GM23338 (cell line): ENCODE data around the gene CEP20. TPM values are rescaled to one million over a fixed set of nuclear protein-coding genes. Genes with fewer than 3 reads are reported as not detected.

Source experiments
- ATAC-seq: fragments of 200-7000 bp; cut with Tn5 transposase; 3 replicates; pipeline ENCODE4 v1.9.1; 2020
- DNase-seq: peaks from one replicate; pipeline ENCODE4 v3.0.0-alpha.2; 2015; ENCODE audit warnings: low spot score
- H2AFZ ChIP-seq: fragments of 200-600 bp; sonication (generic); 2 replicates; pipeline ENCODE4 v1.8.0; 2016; ENCODE audit warnings: antibody characterized with exemption, mild to moderate bottlenecking, moderate library complexity
- H3F3A ChIP-seq: fragments of 200-600 bp; sonication (generic); replicated peaks from 2 replicates; pipeline ENCODE4 v1.8.0; 2017; ENCODE audit warnings: antibody characterized with exemption, mixed run types, low read depth
- H3K27ac ChIP-seq: fragments of 200-600 bp; sonication (generic); 2 replicates; pipeline ENCODE4 v1.6.1; 2016; ENCODE audit warnings: low read depth
- H3K27me3 ChIP-seq: fragments of 200-600 bp; sonication (generic); 2 replicates; pipeline ENCODE4 v1.8.0; 2016; ENCODE audit warnings: mild to moderate bottlenecking, mixed run types, moderate library complexity; ENCODE audit not compliant: insufficient read depth
- H3K36me3 ChIP-seq: fragments of 200-600 bp; sonication (generic); 2 replicates; pipeline ENCODE4 v1.8.0; 2016; ENCODE audit warnings: mild to moderate bottlenecking; ENCODE audit not compliant: insufficient read depth
- H3K4me1 ChIP-seq: fragments of 200-600 bp; sonication (generic); 2 replicates; pipeline ENCODE4 v1.8.0; 2016; ENCODE audit warnings: mild to moderate bottlenecking, moderate library complexity; ENCODE audit not compliant: insufficient read depth
- H3K4me2 ChIP-seq: fragments of 200-600 bp; sonication (generic); 2 replicates; pipeline ENCODE4 v1.7.1; 2017; ENCODE audit warnings: mixed run types
- H3K4me3 ChIP-seq: fragments of 200-600 bp; sonication (generic); 2 replicates; pipeline ENCODE4 v1.6.1; 2016; ENCODE audit warnings: mixed run types
- H3K79me2 ChIP-seq: fragments of 200-600 bp; sonication (generic); replicated peaks from 2 replicates; pipeline ENCODE4 v1.8.0; 2017; ENCODE audit warnings: mild to moderate bottlenecking; ENCODE audit not compliant: insufficient read depth
- H3K9me2 ChIP-seq: fragments of 200-600 bp; sonication (generic); 2 replicates; pipeline ENCODE4 v1.8.0; 2017; ENCODE audit not compliant: insufficient read depth
- H4K20me1 ChIP-seq: fragments of 200-600 bp; sonication (generic); replicated peaks from 2 replicates; pipeline ENCODE4 v1.8.0; 2017; ENCODE audit warnings: mild to moderate bottlenecking; ENCODE audit not compliant: insufficient read depth
- H3K27ac Mint-ChIP-seq: 2 replicates; pipeline ENCODE4 v1.8.0; 2020; ENCODE audit warnings: inconsistent platforms, mild to moderate bottlenecking, moderate library complexity, mixed read lengths
- H3K27me3 Mint-ChIP-seq: 3 replicates; pipeline ENCODE4 v1.8.0; 2022; ENCODE audit warnings: low read depth, mild to moderate bottlenecking, moderate library complexity, mixed read lengths, inconsistent platforms; ENCODE audit not compliant: insufficient read depth, poor library complexity
- H3K36me3 Mint-ChIP-seq: 3 replicates; pipeline ENCODE4 v1.8.0; 2021; ENCODE audit warnings: low read depth, mild to moderate bottlenecking, inconsistent platforms, moderate library complexity, mixed read lengths
- H3K4me1 Mint-ChIP-seq: 3 replicates; pipeline ENCODE4 v1.8.0; 2020; ENCODE audit warnings: mild to moderate bottlenecking, inconsistent platforms, mixed read lengths
- H3K4me3 Mint-ChIP-seq: 3 replicates; pipeline ENCODE4 v1.8.0; 2021; ENCODE audit warnings: moderate library complexity, mild to moderate bottlenecking, inconsistent platforms, mixed read lengths
- H3K9me3 Mint-ChIP-seq: 3 replicates; pipeline ENCODE4 v1.8.0; 2020; ENCODE audit warnings: moderate library complexity, mild to moderate bottlenecking, inconsistent platforms, mixed read lengths
- CREB1 ChIP-seq: fragments of 250-450 bp; sonication (Bioruptor Pico); IDR thresholded peaks from 2 replicates; pipeline ENCODE4 v1.5.0; 2020; ENCODE audit warnings: low read depth, mild to moderate bottlenecking, moderate library complexity
- EZH2 ChIP-seq: fragments of 200-600 bp; sonication (generic); IDR thresholded peaks from one replicate; pipeline ENCODE4 v1.8.0; 2017; ENCODE audit warnings: antibody characterized with exemption, mild to moderate bottlenecking, low read depth; ENCODE audit not compliant: unreplicated experiment
- EZH2phosphoT487 ChIP-seq: fragments of 200-600 bp; sonication (generic); IDR thresholded peaks from one replicate; pipeline ENCODE4 v1.8.1; 2018; ENCODE audit warnings: antibody characterized with exemption; ENCODE audit not compliant: unreplicated experiment
- JUNB ChIP-seq: IDR thresholded peaks from one replicate; pipeline ENCODE4 v1.6.1; 2016; ENCODE audit warnings: antibody characterized with exemption; ENCODE audit not compliant: unreplicated experiment
- NANOG ChIP-seq: IDR thresholded peaks from 2 replicates; pipeline ENCODE4 v1.6.1; 2016; ENCODE audit warnings: antibody characterized with exemption, borderline replicate concordance
- POLR2AphosphoS5 ChIP-seq: IDR thresholded peaks from 2 replicates; pipeline ENCODE4 v1.6.1; 2016; ENCODE audit warnings: antibody characterized with exemption, low read depth
- STAT1 ChIP-seq: IDR thresholded peaks from one replicate; pipeline ENCODE4 v1.6.1; 2016; ENCODE audit warnings: antibody characterized with exemption; ENCODE audit not compliant: unreplicated experiment
- ZNF114 ChIP-seq: fragments of 250-450 bp; sonication (Bioruptor Pico); IDR thresholded peaks from 2 replicates; pipeline ENCODE4 v1.5.0; 2020; ENCODE audit warnings: mild to moderate bottlenecking, moderate library complexity
- ZNF331 ChIP-seq: fragments of 250-450 bp; sonication (Bioruptor Pico); IDR thresholded peaks from 2 replicates; pipeline ENCODE4 v1.5.0; 2020; ENCODE audit warnings: low read depth, mild to moderate bottlenecking, moderate library complexity
- polyA plus RNA-seq: library from polyadenylated mRNA; unstranded; fragments of >200 nt; fragmentation: Nextera tagmentation; extraction: Ambion mirVana; gene quantifications from 2 replicates; pipeline ENCODE4 v1.2.1, GENCODE V29; 2016
- total RNA-seq: library from RNA; depleted of rRNA; stranded (reverse); fragments of >200 nt; shearing (Covaris generic); gene quantifications from 2 replicates; pipeline ENCODE4 v1.2.3, GENCODE V29; 2014
- TF ChIP-seq, protein P1 (sequence below): IDR thresholded peaks from 2 replicates; pipeline ENCODE4 v1.6.1; 2016; ENCODE audit warnings: antibody characterized with exemption
- TF ChIP-seq, protein P2 (sequence below): fragments of 250-450 bp; sonication (Bioruptor Pico); IDR thresholded peaks from 2 replicates; pipeline ENCODE4 v1.5.0; 2020; ENCODE audit warnings: mild to moderate bottlenecking, moderate library complexity
- TF ChIP-seq, protein P3 (sequence below), 2 experiments: fragments of 200-600 bp in 1 of 2; sonication (generic) in 1 of 2; conservative IDR thresholded peaks; 2 replicates each; pipeline versions ENCODE4 v1.5.1 to v1.6.1; 2016 to 2017; ENCODE audit warnings: antibody characterized with exemption in 2 of 2, low read depth in 2 of 2, mild to moderate bottlenecking in 2 of 2, moderate library complexity in 1 of 2
- TF ChIP-seq, protein P4 (sequence below): IDR thresholded peaks from one replicate; pipeline ENCODE4 v1.6.1; 2018; ENCODE audit warnings: antibody characterized with exemption; ENCODE audit not compliant: unreplicated experiment

Gene CEP20
- total and polyA plus RNA-seq, 2 experiments from 2014 or later, result 60.2 to 70.9 TPM

DNA sequence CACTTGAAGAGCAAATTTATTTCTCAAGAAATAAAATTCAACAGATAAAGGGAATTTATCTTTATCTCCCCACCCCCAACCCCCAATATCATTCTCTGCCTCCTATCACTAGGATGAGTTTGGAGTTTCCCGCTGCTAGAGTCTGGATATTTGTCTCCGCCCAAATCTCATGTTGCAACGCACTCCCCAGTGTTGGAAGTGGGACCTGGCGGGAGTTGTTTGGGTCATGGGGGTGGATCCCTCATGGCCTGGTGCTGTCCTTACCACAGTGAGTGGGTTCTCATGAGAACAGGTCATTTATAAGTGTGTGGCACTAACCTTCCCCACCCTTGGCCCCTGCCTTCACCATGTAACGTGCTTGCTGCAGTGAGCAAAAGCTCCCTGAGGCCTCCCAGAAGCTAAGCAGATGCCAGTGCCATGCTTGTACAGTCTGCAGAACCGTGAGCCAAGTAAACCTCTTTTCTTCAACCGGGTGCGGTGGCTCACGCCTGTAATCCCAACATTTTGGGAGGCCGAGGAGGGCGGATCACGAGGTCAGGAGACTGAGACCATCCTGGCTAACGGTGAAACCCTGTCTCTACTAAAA is 6.5 kb downstream of the CEP20 start:
- Mint-ChIP-seq H3K4me3 (no peak overlapping the region), H3K36me3 (peaks cover 53% of the 10 kb centered on the region), H3K4me1 (peaks cover 3% of the 10 kb centered on the region; the same call in 2 of the 3 replicates), H3K27ac (no peak overlapping the region; the same call in 1 of the 2 replicates), H3K9me3 (no peaks in the 10 kb centered on the region), H3K27me3 (no peaks in the 10 kb centered on the region)
- TF ChIP-seq NANOG, result no peak
- TF ChIP-seq EZH2phosphoT487, result no peak
- TF ChIP-seq, protein P1, sequence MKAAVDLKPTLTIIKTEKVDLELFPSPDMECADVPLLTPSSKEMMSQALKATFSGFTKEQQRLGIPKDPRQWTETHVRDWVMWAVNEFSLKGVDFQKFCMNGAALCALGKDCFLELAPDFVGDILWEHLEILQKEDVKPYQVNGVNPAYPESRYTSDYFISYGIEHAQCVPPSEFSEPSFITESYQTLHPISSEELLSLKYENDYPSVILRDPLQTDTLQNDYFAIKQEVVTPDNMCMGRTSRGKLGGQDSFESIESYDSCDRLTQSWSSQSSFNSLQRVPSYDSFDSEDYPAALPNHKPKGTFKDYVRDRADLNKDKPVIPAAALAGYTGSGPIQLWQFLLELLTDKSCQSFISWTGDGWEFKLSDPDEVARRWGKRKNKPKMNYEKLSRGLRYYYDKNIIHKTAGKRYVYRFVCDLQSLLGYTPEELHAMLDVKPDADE, result no peak
- TF ChIP-seq STAT1, result no peak
- TF ChIP-seq, protein P2, sequence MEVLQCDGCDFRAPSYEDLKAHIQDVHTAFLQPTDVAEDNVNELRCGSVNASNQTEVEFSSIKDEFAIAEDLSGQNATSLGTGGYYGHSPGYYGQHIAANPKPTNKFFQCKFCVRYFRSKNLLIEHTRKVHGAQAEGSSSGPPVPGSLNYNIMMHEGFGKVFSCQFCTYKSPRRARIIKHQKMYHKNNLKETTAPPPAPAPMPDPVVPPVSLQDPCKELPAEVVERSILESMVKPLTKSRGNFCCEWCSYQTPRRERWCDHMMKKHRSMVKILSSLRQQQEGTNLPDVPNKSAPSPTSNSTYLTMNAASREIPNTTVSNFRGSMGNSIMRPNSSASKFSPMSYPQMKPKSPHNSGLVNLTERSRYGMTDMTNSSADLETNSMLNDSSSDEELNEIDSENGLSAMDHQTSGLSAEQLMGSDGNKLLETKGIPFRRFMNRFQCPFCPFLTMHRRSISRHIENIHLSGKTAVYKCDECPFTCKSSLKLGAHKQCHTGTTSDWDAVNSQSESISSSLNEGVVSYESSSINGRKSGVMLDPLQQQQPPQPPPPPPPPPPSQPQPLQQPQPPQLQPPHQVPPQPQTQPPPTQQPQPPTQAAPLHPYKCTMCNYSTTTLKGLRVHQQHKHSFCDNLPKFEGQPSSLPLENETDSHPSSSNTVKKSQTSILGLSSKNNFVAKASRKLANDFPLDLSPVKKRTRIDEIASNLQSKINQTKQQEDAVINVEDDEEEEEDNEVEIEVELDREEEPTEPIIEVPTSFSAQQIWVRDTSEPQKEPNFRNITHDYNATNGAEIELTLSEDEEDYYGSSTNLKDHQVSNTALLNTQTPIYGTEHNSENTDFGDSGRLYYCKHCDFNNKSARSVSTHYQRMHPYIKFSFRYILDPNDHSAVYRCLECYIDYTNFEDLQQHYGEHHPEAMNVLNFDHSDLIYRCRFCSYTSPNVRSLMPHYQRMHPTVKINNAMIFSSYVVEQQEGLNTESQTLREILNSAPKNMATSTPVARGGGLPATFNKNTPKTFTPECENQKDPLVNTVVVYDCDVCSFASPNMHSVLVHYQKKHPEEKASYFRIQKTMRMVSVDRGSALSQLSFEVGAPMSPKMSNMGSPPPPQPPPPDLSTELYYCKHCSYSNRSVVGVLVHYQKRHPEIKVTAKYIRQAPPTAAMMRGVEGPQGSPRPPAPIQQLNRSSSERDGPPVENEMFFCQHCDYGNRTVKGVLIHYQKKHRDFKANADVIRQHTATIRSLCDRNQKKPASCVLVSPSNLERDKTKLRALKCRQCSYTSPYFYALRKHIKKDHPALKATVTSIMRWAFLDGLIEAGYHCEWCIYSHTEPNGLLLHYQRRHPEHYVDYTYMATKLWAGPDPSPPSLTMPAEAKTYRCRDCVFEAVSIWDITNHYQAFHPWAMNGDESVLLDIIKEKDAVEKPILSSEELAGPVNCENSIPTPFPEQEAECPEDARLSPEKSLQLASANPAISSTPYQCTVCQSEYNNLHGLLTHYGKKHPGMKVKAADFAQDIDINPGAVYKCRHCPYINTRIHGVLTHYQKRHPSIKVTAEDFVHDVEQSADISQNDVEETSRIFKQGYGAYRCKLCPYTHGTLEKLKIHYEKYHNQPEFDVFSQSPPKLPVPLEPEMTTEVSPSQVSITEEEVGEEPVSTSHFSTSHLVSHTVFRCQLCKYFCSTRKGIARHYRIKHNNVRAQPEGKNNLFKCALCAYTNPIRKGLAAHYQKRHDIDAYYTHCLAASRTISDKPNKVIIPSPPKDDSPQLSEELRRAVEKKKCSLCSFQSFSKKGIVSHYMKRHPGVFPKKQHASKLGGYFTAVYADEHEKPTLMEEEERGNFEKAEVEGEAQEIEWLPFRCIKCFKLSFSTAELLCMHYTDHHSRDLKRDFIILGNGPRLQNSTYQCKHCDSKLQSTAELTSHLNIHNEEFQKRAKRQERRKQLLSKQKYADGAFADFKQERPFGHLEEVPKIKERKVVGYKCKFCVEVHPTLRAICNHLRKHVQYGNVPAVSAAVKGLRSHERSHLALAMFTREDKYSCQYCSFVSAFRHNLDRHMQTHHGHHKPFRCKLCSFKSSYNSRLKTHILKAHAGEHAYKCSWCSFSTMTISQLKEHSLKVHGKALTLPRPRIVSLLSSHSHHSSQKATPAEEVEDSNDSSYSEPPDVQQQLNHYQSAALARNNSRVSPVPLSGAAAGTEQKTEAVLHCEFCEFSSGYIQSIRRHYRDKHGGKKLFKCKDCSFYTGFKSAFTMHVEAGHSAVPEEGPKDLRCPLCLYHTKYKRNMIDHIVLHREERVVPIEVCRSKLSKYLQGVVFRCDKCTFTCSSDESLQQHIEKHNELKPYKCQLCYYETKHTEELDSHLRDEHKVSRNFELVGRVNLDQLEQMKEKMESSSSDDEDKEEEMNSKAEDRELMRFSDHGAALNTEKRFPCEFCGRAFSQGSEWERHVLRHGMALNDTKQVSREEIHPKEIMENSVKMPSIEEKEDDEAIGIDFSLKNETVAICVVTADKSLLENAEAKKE (CRISPR knock-in tag), result no peak
- TF ChIP-seq, protein P3, sequence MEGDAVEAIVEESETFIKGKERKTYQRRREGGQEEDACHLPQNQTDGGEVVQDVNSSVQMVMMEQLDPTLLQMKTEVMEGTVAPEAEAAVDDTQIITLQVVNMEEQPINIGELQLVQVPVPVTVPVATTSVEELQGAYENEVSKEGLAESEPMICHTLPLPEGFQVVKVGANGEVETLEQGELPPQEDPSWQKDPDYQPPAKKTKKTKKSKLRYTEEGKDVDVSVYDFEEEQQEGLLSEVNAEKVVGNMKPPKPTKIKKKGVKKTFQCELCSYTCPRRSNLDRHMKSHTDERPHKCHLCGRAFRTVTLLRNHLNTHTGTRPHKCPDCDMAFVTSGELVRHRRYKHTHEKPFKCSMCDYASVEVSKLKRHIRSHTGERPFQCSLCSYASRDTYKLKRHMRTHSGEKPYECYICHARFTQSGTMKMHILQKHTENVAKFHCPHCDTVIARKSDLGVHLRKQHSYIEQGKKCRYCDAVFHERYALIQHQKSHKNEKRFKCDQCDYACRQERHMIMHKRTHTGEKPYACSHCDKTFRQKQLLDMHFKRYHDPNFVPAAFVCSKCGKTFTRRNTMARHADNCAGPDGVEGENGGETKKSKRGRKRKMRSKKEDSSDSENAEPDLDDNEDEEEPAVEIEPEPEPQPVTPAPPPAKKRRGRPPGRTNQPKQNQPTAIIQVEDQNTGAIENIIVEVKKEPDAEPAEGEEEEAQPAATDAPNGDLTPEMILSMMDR (conservative IDR thresholded peaks at IDR 0.05; ENCODE audit: low read depth in 2 of 2), result no peak
- TF ChIP-seq EZH2, result no peak
- TF ChIP-seq, protein P4, sequence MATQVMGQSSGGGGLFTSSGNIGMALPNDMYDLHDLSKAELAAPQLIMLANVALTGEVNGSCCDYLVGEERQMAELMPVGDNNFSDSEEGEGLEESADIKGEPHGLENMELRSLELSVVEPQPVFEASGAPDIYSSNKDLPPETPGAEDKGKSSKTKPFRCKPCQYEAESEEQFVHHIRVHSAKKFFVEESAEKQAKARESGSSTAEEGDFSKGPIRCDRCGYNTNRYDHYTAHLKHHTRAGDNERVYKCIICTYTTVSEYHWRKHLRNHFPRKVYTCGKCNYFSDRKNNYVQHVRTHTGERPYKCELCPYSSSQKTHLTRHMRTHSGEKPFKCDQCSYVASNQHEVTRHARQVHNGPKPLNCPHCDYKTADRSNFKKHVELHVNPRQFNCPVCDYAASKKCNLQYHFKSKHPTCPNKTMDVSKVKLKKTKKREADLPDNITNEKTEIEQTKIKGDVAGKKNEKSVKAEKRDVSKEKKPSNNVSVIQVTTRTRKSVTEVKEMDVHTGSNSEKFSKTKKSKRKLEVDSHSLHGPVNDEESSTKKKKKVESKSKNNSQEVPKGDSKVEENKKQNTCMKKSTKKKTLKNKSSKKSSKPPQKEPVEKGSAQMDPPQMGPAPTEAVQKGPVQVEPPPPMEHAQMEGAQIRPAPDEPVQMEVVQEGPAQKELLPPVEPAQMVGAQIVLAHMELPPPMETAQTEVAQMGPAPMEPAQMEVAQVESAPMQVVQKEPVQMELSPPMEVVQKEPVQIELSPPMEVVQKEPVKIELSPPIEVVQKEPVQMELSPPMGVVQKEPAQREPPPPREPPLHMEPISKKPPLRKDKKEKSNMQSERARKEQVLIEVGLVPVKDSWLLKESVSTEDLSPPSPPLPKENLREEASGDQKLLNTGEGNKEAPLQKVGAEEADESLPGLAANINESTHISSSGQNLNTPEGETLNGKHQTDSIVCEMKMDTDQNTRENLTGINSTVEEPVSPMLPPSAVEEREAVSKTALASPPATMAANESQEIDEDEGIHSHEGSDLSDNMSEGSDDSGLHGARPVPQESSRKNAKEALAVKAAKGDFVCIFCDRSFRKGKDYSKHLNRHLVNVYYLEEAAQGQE, result no peak
- TF ChIP-seq ZNF331 (CRISPR knock-in tag), result no peak
- no peak for TF ChIP-seq POLR2AphosphoS5
- TF ChIP-seq JUNB, result no peak
- no peak for TF ChIP-seq CREB1 (CRISPR knock-in tag)
- TF ChIP-seq ZNF114, result no peak
- Histone ChIP-seq H3K27ac (no peak overlapping the region), H4K20me1 (peaks cover 3% of the 10 kb centered on the region; the same call in 1 of the 2 replicates), H3K4me3 (no peak overlapping the region), H3K4me2 (no peak overlapping the region), H3K4me1 (no peaks in the 10 kb centered on the region), H3K9me2 (no peaks in the 10 kb centered on the region), H3K27me3 (no peaks in the 10 kb centered on the region), H3F3A (no peaks in the 10 kb centered on the region), H2AFZ (no peak overlapping the region), H3K36me3 (no peaks in the 10 kb centered on the region), H3K79me2 (peaks cover 36% of the 10 kb centered on the region)
- DNase-seq (no peak), ATAC-seq (no peak)
